Tibial nerve (tissue), 4 donors: ENCODE data around the gene FRMD4B. TPM values are rescaled to one million over a fixed set of nuclear protein-coding genes. Genes with fewer than 3 reads are reported as not detected.

ENCODE experiments used
- DNase-seq, 2 donors: peaks; one replicate each; pipeline ENCODE4 v3.0.0-alpha.2; 2019; ENCODE audit warnings: low spot score in 2 of 2
- H3K27ac ChIP-seq, 4 donors: fragments of 200-600 bp; sonication (generic) in 3 of 4; one replicate each; pipeline ENCODE4 v1.5.1; 2017 to 2019; ENCODE audit warnings: mild to moderate bottlenecking in 1 of 4
- H3K27me3 ChIP-seq, 2 donors: fragments of 200-600 bp; sonication (generic) in 1 of 2; one replicate each; pipeline versions ENCODE4 v1.5.1 to v1.6.0; 2017 to 2019
- H3K36me3 ChIP-seq, 3 donors: fragments of 200-600 bp; sonication (generic); one replicate each; pipeline ENCODE4 v1.5.1; 2018 to 2019
- H3K4me1 ChIP-seq, 4 donors: fragments of 200-600 bp; sonication (generic) in 3 of 4; one replicate each; pipeline ENCODE4 v1.5.1; 2017 to 2019
- H3K4me3 ChIP-seq, 4 donors: fragments of 200-600 bp; sonication (generic) in 3 of 4; one replicate each; pipeline ENCODE4 v1.5.1; 2017 to 2019; ENCODE audit warnings: mild to moderate bottlenecking in 1 of 4, moderate library complexity in 1 of 4
- H3K9me3 ChIP-seq, 4 donors: fragments of 200-600 bp; sonication (generic) in 3 of 4; one replicate each; pipeline ENCODE4 v1.5.1; 2017 to 2019
- CTCF ChIP-seq, 5 experiments: fragments of 200-600 bp in 3 of 5; fragments of 450-650 bp in 2 of 5; sonication (generic) in 3 of 5; IDR thresholded peaks; one replicate each; pipeline ENCODE4 v1.5.1; 2016 to 2019; ENCODE audit warnings: antibody characterized with exemption in 5 of 5, mild to moderate bottlenecking in 3 of 5, moderate library complexity in 2 of 5
- EP300 ChIP-seq, 2 donors: sonication (generic); formaldehyde crosslinking; IDR thresholded peaks; one replicate each; pipeline ENCODE4 v1.6.1; 2017; ENCODE audit warnings: antibody characterized with exemption in 2 of 2, mild to moderate bottlenecking in 1 of 2
- POLR2A ChIP-seq, 2 donors: fragments of 450-650 bp; IDR thresholded peaks; one replicate each; pipeline ENCODE4 v1.6.1; 2017; ENCODE audit warnings: antibody characterized with exemption in 2 of 2, mild to moderate bottlenecking in 2 of 2, moderate library complexity in 2 of 2
- WGBS, 2 donors: methylation state at CpG; one replicate each; pipeline ENCODE4 v1.1.5; 2018; 5-methylcytosine and 5-hydroxymethylcytosine counted together
- total RNA-seq, 4 donors: library from RNA; depleted of rRNA; stranded (reverse); fragments of >200 nt; gene quantifications; one replicate each; pipeline ENCODE4 v1.1.0, GENCODE V29; 2016

The FRMD4B gene
- total RNA-seq, 4 donors from 2014 or later, result 41.7 to 62.1 (median 56.1) TPM

GRCh38 chr3:69392415-69392814 lies 6.5 kb upstream of the FRMD4B start:
- H3K27me3 ChIP-seq, result no peaks in the 10 kb centered on the region
- TF ChIP-seq EP300 (IDR thresholded peaks at IDR 0.05) (no peak), POLR2A (IDR thresholded peaks at IDR 0.05) (no peak)
- no peak for DNase-seq
- no peak overlapping the region for H3K4me3 ChIP-seq
- H3K36me3 ChIP-seq, result no peaks in the 10 kb centered on the region
- 90 to 100% methylated on average over 2 of the region's 2 CpGs for WGBS, 2 donors
- H3K9me3 ChIP-seq, result peaks cover 0 to 8% (median 0%) of the 10 kb centered on the region in 4 donors
- H3K27ac ChIP-seq, result no peak overlapping the region
- peaks cover 0 to 46% (median 2%) of the 10 kb centered on the region in 4 donors for H3K4me1 ChIP-seq

- Histone ChIP-seq H3K4me1 (peaks cover 0 to 53% (median 3%) of the 10 kb centered on the region in 4 donors), H3K4me3 (no peak overlapping the region), H3K27me3 (no peaks in the 10 kb centered on the region), H3K9me3 (peaks cover 0 to 2% (median 0%) of the 10 kb centered on the region in 4 donors), H3K27ac (no peak overlapping the region), H3K36me3 (no peaks in the 10 kb centered on the region)
- no peak for DNase-seq
- TF ChIP-seq EP300 (IDR thresholded peaks at IDR 0.05) (no peak), CTCF (IDR thresholded peaks at IDR 0.05) (no peak), POLR2A (IDR thresholded peaks at IDR 0.05) (no peak)
- WGBS, 2 donors, result 89 to 92% methylated on average over 1 of the region's 1 CpG
Measured at GRCh38 chr3:69391554-69391953, 5.7 kb upstream of the FRMD4B start.

- H3K27me3 ChIP-seq, result no peaks in the 10 kb centered on the region
- no peaks in the 10 kb centered on the region for H3K36me3 ChIP-seq
- 46 to 48% methylated on average over 5 of the region's 5 CpGs for WGBS, 2 donors
- TF ChIP-seq POLR2A (IDR thresholded peaks at IDR 0.05) (no peak), CTCF (IDR thresholded peaks at IDR 0.05) (no peak), EP300 (IDR thresholded peaks at IDR 0.05) (no peak)
- H3K4me1 ChIP-seq, result peaks cover 0 to 61% (median 4%) of the 10 kb centered on the region in 4 donors
- no peak for DNase-seq
- no peaks in the 10 kb centered on the region for H3K9me3 ChIP-seq
- H3K27ac ChIP-seq, result peak overlapping the region in 2 of 4 donors; percentile 52 to 61
- no peak overlapping the region for H3K4me3 ChIP-seq
Measured at GRCh38 chr3:69390771-69391170, 4.9 kb upstream of the FRMD4B start.

GRCh38 chr3:69389520-69390248 lies 3.8 kb upstream of the FRMD4B start:
- DNase-seq, result no peak
- no peaks in the 10 kb centered on the region for H3K9me3 ChIP-seq
- TF ChIP-seq POLR2A (IDR thresholded peaks at IDR 0.05) (no peak), CTCF (IDR thresholded peaks at IDR 0.05) (no peak), EP300 (IDR thresholded peaks at IDR 0.05) (peak in 1 of 2 donors; percentile 56)
- H3K27me3 ChIP-seq, result no peaks in the 10 kb centered on the region
- WGBS, 2 donors, result 47 to 51% methylated on average over 4 of the region's 4 CpGs
- H3K4me3 ChIP-seq, result no peak overlapping the region
- peaks cover 0 to 60% (median 4%) of the 10 kb centered on the region in 4 donors for H3K4me1 ChIP-seq
- peak overlapping the region in 2 of 4 donors; percentile 52 to 61 for H3K27ac ChIP-seq
- H3K36me3 ChIP-seq, result no peaks in the 10 kb centered on the region

- H3K4me3 ChIP-seq, result no peak overlapping the region
- TF ChIP-seq CTCF (IDR thresholded peaks at IDR 0.05) (no peak), EP300 (IDR thresholded peaks at IDR 0.05) (no peak), POLR2A (IDR thresholded peaks at IDR 0.05) (no peak)
- peak overlapping the region in 1 of 4 donors; percentile 22 for H3K27ac ChIP-seq
- no peaks in the 10 kb centered on the region for H3K36me3 ChIP-seq
- WGBS, 2 donors, result 55 to 61% methylated on average over 4 of the region's 4 CpGs
- H3K9me3 ChIP-seq, result no peaks in the 10 kb centered on the region
- no peaks in the 10 kb centered on the region for H3K27me3 ChIP-seq
- H3K4me1 ChIP-seq, result peaks cover 0 to 69% (median 4%) of the 10 kb centered on the region in 4 donors
- DNase-seq, result no peak
Measured at GRCh38 chr3:69388241-69388640, 2.4 kb upstream of the FRMD4B start.
